Chondrocyte (in vitro differentiated cells): ENCODE measurements around the gene MCU. TPM values are rescaled to one million over a fixed set of nuclear protein-coding genes. Genes with fewer than 3 reads are reported as not detected.
A peak's percentile ranks its signal among the peaks of the same experiment; 100 is the strongest.

Experiments used
- DNase-seq: peaks from one replicate; pipeline ENCODE4 v3.0.0; 2021; ENCODE audit warnings: mixed read lengths, low spot score
- H3K27ac Mint-ChIP-seq: one replicate; pipeline ENCODE4 v1.8.0; 2021; ENCODE audit warnings: mild to moderate bottlenecking, moderate library complexity, mixed read lengths; ENCODE audit not compliant: unreplicated experiment
- H3K27me3 Mint-ChIP-seq: 2 replicates; pipeline ENCODE4 v1.8.0; 2021; ENCODE audit warnings: low read depth, mixed read lengths
- H3K36me3 Mint-ChIP-seq: 2 replicates; pipeline ENCODE4 v1.8.0; 2021; ENCODE audit warnings: low read depth, mixed read lengths
- H3K4me1 Mint-ChIP-seq: 2 replicates; pipeline ENCODE4 v1.8.0; 2021; ENCODE audit warnings: low read depth, mild to moderate bottlenecking, mixed read lengths
- H3K4me3 Mint-ChIP-seq: one replicate; pipeline ENCODE4 v1.8.0; 2021; ENCODE audit warnings: mild to moderate bottlenecking, moderate library complexity, mixed read lengths; ENCODE audit not compliant: unreplicated experiment
- H3K9me3 Mint-ChIP-seq: 2 replicates; pipeline ENCODE4 v1.8.0; 2021; ENCODE audit warnings: low read depth, mixed read lengths
- total RNA-seq: library from RNA; stranded (reverse); gene quantifications from 3 replicates; pipeline ENCODE4 v1.2.1, GENCODE V29; 2021
- TF ChIP-seq, protein P1 (sequence below): fragments of 200-600 bp; sonication (generic); IDR thresholded peaks from 2 replicates; pipeline ENCODE4 v1.5.0; 2021; ENCODE audit warnings: antibody characterized with exemption, mild to moderate bottlenecking, moderate library complexity

MCU gene
- total RNA-seq, 1 donor from 2014 or later, result 51.8 TPM

DNA sequence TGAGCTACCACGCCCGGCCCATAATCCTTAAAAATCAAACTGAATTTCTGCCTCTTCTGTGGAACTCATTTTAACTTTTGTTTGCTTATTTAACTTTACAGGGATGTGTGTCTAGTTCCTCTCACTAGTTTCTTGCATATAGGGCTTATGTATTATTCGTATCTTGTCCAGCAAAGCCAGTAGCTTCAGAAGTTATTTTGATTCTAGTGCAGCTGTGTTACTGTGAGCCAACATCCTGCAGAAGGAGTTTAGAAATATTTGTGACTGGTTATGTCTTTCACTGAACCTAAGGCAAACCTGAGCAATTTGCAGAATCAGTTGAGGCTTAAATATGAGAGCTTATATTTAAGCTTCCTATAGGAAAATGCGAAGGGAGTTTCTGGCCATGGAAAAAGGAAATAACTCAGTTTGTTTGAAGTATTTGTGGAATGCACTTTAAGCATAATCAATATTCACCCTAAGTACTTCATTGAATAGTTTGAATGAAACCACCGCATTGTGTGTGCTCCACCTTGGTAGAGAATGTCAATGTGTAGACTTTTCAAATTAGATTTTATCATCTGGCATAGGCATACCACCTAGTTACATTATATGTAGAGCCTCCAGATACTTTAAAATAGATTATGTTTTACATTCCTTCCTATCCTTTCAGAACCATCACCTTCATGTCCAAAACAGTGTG is 90.8 kb downstream of the MCU start:
- H3K27me3 Mint-ChIP-seq, result no peaks in the 10 kb centered on the region
- no peak overlapping the region for H3K4me3 Mint-ChIP-seq
- TF ChIP-seq, protein P1, sequence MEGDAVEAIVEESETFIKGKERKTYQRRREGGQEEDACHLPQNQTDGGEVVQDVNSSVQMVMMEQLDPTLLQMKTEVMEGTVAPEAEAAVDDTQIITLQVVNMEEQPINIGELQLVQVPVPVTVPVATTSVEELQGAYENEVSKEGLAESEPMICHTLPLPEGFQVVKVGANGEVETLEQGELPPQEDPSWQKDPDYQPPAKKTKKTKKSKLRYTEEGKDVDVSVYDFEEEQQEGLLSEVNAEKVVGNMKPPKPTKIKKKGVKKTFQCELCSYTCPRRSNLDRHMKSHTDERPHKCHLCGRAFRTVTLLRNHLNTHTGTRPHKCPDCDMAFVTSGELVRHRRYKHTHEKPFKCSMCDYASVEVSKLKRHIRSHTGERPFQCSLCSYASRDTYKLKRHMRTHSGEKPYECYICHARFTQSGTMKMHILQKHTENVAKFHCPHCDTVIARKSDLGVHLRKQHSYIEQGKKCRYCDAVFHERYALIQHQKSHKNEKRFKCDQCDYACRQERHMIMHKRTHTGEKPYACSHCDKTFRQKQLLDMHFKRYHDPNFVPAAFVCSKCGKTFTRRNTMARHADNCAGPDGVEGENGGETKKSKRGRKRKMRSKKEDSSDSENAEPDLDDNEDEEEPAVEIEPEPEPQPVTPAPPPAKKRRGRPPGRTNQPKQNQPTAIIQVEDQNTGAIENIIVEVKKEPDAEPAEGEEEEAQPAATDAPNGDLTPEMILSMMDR, result no peak
- H3K27ac Mint-ChIP-seq, result peak overlapping the region; percentile 90
- H3K36me3 Mint-ChIP-seq, result no peaks in the 10 kb centered on the region
- DNase-seq, result no peak
- H3K4me1 Mint-ChIP-seq, result peaks cover 54% of the 10 kb centered on the region
- H3K9me3 Mint-ChIP-seq, result peaks cover 3% of the 10 kb centered on the region

DNA sequence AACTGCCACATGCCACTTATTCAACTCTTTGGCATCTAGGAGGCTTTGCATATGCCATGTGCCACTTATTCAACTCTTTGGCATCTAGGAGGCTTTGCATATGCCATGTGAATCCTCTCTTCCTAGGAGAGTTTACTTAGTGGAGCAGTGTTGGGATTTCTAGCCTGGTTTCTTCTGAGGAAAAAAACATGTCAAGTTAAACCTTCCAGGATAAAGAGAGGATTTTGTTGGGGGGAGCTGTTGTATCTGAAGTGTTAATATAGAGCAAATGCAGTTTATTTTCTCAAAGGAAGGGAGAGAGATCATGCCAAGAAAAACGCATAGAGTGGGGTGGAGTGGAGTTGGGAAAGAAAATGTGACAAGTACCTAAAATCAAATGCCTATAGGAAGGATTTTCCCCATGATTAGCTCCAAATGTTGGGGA is 91.5 kb downstream of the MCU start:
- peaks cover 57% of the 10 kb centered on the region for H3K4me1 Mint-ChIP-seq
- H3K27me3 Mint-ChIP-seq, result no peaks in the 10 kb centered on the region
- no peaks in the 10 kb centered on the region for H3K36me3 Mint-ChIP-seq
- H3K4me3 Mint-ChIP-seq, result no peak overlapping the region
- peaks cover 3% of the 10 kb centered on the region for H3K9me3 Mint-ChIP-seq
- peak overlapping the region; percentile 90 for H3K27ac Mint-ChIP-seq
- TF ChIP-seq, protein P1, result no peak
- DNase-seq, result no peak

DNA sequence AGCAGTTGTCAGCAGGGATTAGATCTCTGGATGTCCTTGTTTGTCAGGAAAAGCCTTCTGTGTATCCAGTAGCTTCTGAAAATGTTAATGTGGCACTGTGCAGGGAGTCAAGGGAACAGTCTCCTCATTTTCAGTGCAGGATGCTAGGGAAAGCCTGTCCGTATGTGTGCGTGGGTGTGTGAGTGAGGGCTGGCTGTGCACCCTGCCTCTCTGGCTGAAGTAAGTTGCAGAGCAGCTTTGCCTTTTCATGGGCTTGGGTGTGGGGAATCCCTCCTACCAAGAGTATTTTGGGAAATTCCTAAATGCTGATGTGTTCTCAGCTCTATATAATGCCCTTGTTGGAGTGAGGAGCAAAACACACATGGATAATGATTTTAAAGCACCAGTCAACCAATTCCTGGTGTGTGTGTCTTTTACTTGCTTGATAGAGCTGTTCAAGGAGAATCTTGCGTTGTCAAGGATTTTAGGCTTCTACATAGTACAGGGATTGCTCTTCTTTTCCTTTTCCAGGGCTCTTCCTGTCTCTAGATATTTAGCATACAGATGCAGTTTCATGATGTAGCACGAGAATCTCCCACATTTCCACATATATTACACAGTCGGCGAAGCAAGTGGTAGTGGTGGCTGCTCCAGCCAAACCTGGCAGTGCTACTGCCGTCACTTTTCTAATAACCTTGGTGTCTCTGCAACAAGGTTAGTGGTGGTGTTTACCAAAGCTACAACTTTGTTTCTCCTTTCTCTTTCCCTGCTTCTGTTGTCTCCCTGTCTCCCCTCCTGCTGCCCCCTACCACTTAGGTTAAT is 92.8 kb downstream of the MCU start:
- H3K4me1 Mint-ChIP-seq, result peaks cover 61% of the 10 kb centered on the region
- no peaks in the 10 kb centered on the region for H3K36me3 Mint-ChIP-seq
- H3K27ac Mint-ChIP-seq, result peak overlapping the region; percentile 90
- no peaks in the 10 kb centered on the region for H3K27me3 Mint-ChIP-seq
- DNase-seq, result no peak
- peak overlapping the region; percentile 10 for H3K4me3 Mint-ChIP-seq
- TF ChIP-seq, protein P1, result no peak
- H3K9me3 Mint-ChIP-seq, result peaks cover 2% of the 10 kb centered on the region

DNA sequence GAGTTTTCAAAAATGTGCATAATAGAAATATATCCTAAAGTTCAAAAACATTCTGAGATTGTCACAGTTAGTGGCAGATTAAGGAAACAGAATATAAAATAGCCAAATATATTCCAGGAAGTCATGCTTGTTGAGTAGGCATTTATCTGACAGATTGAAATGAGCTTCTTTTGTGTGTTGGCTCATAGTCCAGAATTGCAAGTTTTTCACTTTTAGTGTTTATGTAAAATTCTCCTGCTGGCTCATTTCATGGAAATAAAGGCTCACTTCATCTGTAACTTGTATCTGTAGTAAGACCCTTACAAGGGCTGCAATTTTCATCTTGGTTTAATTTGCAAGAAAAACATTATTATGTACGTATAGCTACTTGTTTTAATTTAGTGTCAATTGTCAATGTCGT is 93.5 kb downstream of the MCU start:
- TF ChIP-seq, protein P1, result no peak
- peak overlapping the region; percentile 90 for H3K27ac Mint-ChIP-seq
- peak overlapping the region; percentile 10 for H3K4me3 Mint-ChIP-seq
- no peaks in the 10 kb centered on the region for H3K27me3 Mint-ChIP-seq
- peaks cover 67% of the 10 kb centered on the region for H3K4me1 Mint-ChIP-seq
- DNase-seq, result no peak
- H3K36me3 Mint-ChIP-seq, result no peaks in the 10 kb centered on the region
- no peaks in the 10 kb centered on the region for H3K9me3 Mint-ChIP-seq

DNA sequence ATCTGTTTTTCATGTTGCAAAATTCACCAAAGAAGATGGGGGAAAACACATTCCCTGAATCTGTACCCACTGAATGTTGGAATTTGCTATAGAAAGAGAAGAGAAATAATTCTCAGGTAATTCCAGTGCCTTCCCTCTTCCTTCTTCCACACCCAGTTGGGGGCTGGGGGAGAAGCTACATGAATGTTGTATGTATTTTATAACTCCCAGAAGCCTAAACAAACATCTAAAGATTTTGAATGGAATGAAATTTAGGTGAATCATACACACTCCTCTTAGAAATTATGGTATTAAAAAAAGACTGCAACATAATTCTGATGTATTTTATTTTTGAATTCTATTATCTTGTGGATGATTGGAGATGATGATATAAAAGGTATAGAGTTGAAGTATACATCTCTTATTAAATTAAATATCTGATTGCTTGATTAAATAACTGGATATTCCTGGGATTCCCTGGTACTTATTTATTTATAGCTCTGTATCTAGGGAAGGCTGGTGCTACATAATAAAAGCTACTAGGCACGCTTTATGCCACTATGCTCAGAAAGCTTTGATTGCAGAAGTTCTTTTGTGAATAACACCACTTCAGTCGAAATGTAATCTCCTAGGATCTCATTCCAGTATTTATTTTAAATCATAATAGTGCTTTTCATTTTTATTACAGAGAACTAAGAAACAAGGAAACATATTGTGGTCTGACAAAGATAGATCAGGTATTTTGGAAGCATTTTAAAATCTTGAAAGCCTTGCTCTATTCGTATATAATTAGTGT is 98.5 kb downstream of the MCU start:
- DNase-seq, result no peak
- peaks cover 56% of the 10 kb centered on the region for H3K4me1 Mint-ChIP-seq
- no peaks in the 10 kb centered on the region for H3K36me3 Mint-ChIP-seq
- no peaks in the 10 kb centered on the region for H3K27me3 Mint-ChIP-seq
- no peak overlapping the region for H3K4me3 Mint-ChIP-seq
- no peaks in the 10 kb centered on the region for H3K9me3 Mint-ChIP-seq
- TF ChIP-seq, protein P1, result no peak
- no peak overlapping the region for H3K27ac Mint-ChIP-seq
